GM12878 (cell line): ENCODE measurements around the gene CPA4.

Source experiments
- CTCF ChIP-seq, 3 experiments: IDR thresholded peaks in 2 of 3; conservative IDR thresholded peaks in 1 of 3; 2 replicates each; pipeline ENCODE4 v1.5.1; 2011; ENCODE audit warnings: low read depth in 3 of 3, low read length in 3 of 3, mild to moderate bottlenecking in 3 of 3, control low read depth in 2 of 3, moderate library complexity in 2 of 3, inconsistent platforms in 1 of 3, mixed read lengths in 1 of 3; ENCODE audit not compliant: control insufficient read depth in 2 of 3, insufficient read depth in 1 of 3; ENCODE audit errors: extremely low read depth in 1 of 3
- E2F4 ChIP-seq: IDR thresholded peaks from 2 replicates; pipeline ENCODE4 v1.6.1; 2012; ENCODE audit warnings: low read depth, low read length, improper control_type of control experiment
- EP300 ChIP-seq, 2 experiments: fragments of 150-350 bp in 1 of 2; IDR thresholded peaks; 2 replicates each; pipeline ENCODE4 v1.6.1; 2011 to 2012; ENCODE audit warnings: low read depth in 2 of 2, low read length in 2 of 2, borderline replicate concordance in 1 of 2, improper control_type of control experiment in 1 of 2, inconsistent platforms in 1 of 2; ENCODE audit not compliant: control insufficient read depth in 1 of 2
- FOXM1 ChIP-seq: IDR thresholded peaks from 2 replicates; pipeline ENCODE4 v1.6.1; 2012; ENCODE audit warnings: low read depth, mild to moderate bottlenecking, inconsistent platforms, low read length, moderate library complexity
- GABPA ChIP-seq: IDR thresholded peaks from 2 replicates; pipeline ENCODE4 v1.6.1; 2014; ENCODE audit warnings: antibody characterized with exemption, low read depth, mild to moderate bottlenecking, inconsistent platforms
- JUND ChIP-seq: IDR thresholded peaks from 2 replicates; pipeline ENCODE4 v1.6.1; 2012; ENCODE audit warnings: low read depth, mild to moderate bottlenecking, low read length, improper control_type of control experiment, moderate library complexity
- NFYA ChIP-seq: IDR thresholded peaks from 2 replicates; pipeline ENCODE4 v1.6.1; 2011; ENCODE audit warnings: low read depth, mild to moderate bottlenecking, low read length, improper control_type of control experiment, borderline replicate concordance
- PBX3 ChIP-seq: IDR thresholded peaks from 2 replicates; pipeline ENCODE4 v1.6.1; 2011; ENCODE audit warnings: mild to moderate bottlenecking, low read depth, low read length, moderate library complexity; ENCODE audit not compliant: insufficient replicate concordance
- POLR2A ChIP-seq: IDR thresholded peaks from 2 replicates; pipeline ENCODE4 v1.6.1; 2011; ENCODE audit warnings: low read depth, mild to moderate bottlenecking, low read length
- PRDM15 ChIP-seq: fragments of 450-650 bp; formaldehyde crosslinking; IDR thresholded peaks from 2 replicates; pipeline ENCODE4 v1.4.0; 2020; ENCODE audit warnings: mild to moderate bottlenecking, moderate library complexity
- USF2 ChIP-seq: IDR thresholded peaks from 2 replicates; pipeline ENCODE4 v1.6.1; 2011; ENCODE audit warnings: low read depth, low read length, improper control_type of control experiment, borderline replicate concordance

- TF ChIP-seq FOXM1, result no peak
- no peak for TF ChIP-seq E2F4
- no peak for TF ChIP-seq CTCF (IDR thresholded peaks at IDR 0.05 in 2 of 3, conservative IDR thresholded peaks at IDR 0.05 in 1 of 3; ENCODE audit: control insufficient read depth in 2 of 3, extremely low read depth in 1 of 3, insufficient read depth in 1 of 3, low read depth in 3 of 3, low read length in 3 of 3)
- TF ChIP-seq GABPA, result no peak
- no peak for TF ChIP-seq EP300 (IDR thresholded peaks at IDR 0.05; ENCODE audit: borderline replicate concordance in 1 of 2, control insufficient read depth in 1 of 2, low read depth in 2 of 2, low read length in 2 of 2)
- TF ChIP-seq PBX3, result no peak
- TF ChIP-seq POLR2A, result no peak
- TF ChIP-seq PRDM15, result no peak
- no peak for TF ChIP-seq JUND
- TF ChIP-seq NFYA, result no peak
- no peak for TF ChIP-seq USF2
These were observed 77.0 kb downstream of the CPA4 start for GRCh38 chr7:130369831-130370550.
